Esophagus squamous epithelium (tissue), 5 donors: ENCODE results near the gene OR1N2. TPM values are rescaled to one million over a fixed set of nuclear protein-coding genes. Genes with fewer than 3 reads are reported as not detected.

Source experiments
- DNase-seq: peaks from one replicate; lab custom pipeline; 2025; lab: John Stamatoyannopoulos, UW
- H3K27ac ChIP-seq, 4 donors: fragments of 200-600 bp; sonication (generic); one replicate each; pipeline ENCODE4 v1.5.1; 2016 to 2019; ENCODE audit warnings: mild to moderate bottlenecking in 1 of 4
- H3K27me3 ChIP-seq, 4 donors: fragments of 200-600 bp; sonication (generic); 1 replicate in 3 of 4; 2 replicates in 1 of 4; pipeline versions ENCODE4 v1.5.1 to v1.6.0; 2017 to 2021; ENCODE audit warnings: antibody characterized with exemption in 1 of 4
- H3K36me3 ChIP-seq, 3 donors: fragments of 200-600 bp; sonication (generic); one replicate each; pipeline ENCODE4 v1.5.1; 2016 to 2019
- H3K4me1 ChIP-seq, 3 donors: fragments of 200-600 bp; sonication (generic); one replicate each; pipeline ENCODE4 v1.5.1; 2017 to 2019
- H3K4me3 ChIP-seq, 4 donors: fragments of 200-600 bp; sonication (generic); 1 replicate in 3 of 4; 2 replicates in 1 of 4; pipeline ENCODE4 v1.5.1; 2016 to 2019; ENCODE audit warnings: mild to moderate bottlenecking in 2 of 4, moderate library complexity in 1 of 4
- H3K9me3 ChIP-seq, 3 donors: fragments of 200-600 bp; sonication (generic); one replicate each; pipeline ENCODE4 v1.5.1; 2016 to 2019
- POLR2A ChIP-seq, 4 donors: fragments of 450-650 bp; IDR thresholded peaks; one replicate each; pipeline ENCODE4 v1.6.1; 2017; ENCODE audit warnings: antibody characterized with exemption in 4 of 4, mild to moderate bottlenecking in 4 of 4, moderate library complexity in 3 of 4
- WGBS, 2 donors: methylation state at CpG; one replicate each; pipeline ENCODE4 v1.1.5; 2018; 5-methylcytosine and 5-hydroxymethylcytosine counted together
- intact Hi-C: fragments of 100-400 bp; cut with DNase I; formaldehyde crosslinking; loops from one replicate; pipeline ENCODE4 v1.15.0; 2022
- total RNA-seq, 4 donors: library from RNA; depleted of rRNA; stranded (reverse); fragments of >200 nt; gene quantifications; one replicate each; pipeline ENCODE4 v1.1.0, GENCODE V29; 2016
- TF ChIP-seq, protein P1 (sequence below), 6 experiments: fragments of 450-650 bp in 4 of 6; fragments of 200-600 bp in 2 of 6; sonication (generic) in 2 of 6; IDR thresholded peaks; one replicate each; pipeline ENCODE4 v1.5.1; 2016 to 2019; ENCODE audit warnings: antibody characterized with exemption in 6 of 6, mild to moderate bottlenecking in 4 of 6, moderate library complexity in 4 of 6
- donor health status: DM: yes; HTN: yes; CAD: no.

Gene OR1N2
- total RNA-seq, 4 donors from 2014 or later, result 0.38 TPM; not detected in 3

GRCh38 chr9:122538757-122539156 is 14.2 kb upstream of the OR1N2 start:
- 57 to 65% methylated on average over 2 of the region's 2 CpGs for WGBS, 2 donors
- TF ChIP-seq, protein P1, sequence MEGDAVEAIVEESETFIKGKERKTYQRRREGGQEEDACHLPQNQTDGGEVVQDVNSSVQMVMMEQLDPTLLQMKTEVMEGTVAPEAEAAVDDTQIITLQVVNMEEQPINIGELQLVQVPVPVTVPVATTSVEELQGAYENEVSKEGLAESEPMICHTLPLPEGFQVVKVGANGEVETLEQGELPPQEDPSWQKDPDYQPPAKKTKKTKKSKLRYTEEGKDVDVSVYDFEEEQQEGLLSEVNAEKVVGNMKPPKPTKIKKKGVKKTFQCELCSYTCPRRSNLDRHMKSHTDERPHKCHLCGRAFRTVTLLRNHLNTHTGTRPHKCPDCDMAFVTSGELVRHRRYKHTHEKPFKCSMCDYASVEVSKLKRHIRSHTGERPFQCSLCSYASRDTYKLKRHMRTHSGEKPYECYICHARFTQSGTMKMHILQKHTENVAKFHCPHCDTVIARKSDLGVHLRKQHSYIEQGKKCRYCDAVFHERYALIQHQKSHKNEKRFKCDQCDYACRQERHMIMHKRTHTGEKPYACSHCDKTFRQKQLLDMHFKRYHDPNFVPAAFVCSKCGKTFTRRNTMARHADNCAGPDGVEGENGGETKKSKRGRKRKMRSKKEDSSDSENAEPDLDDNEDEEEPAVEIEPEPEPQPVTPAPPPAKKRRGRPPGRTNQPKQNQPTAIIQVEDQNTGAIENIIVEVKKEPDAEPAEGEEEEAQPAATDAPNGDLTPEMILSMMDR (IDR thresholded peaks at IDR 0.05), result no peak
- no peak for TF ChIP-seq POLR2A (IDR thresholded peaks at IDR 0.05)
- H3K9me3 ChIP-seq, result no peaks in the 10 kb centered on the region
- H3K27me3 ChIP-seq, result no peaks in the 10 kb centered on the region
- no peak overlapping the region for H3K27ac ChIP-seq
- no peaks in the 10 kb centered on the region for H3K36me3 ChIP-seq
- no peak overlapping the region for H3K4me3 ChIP-seq
- no peaks in the 10 kb centered on the region for H3K4me1 ChIP-seq
- intact Hi-C loops, result no loop called here
- DNase-seq, result no peak

GRCh38 chr9:122546196-122546595 is 6.7 kb upstream of the OR1N2 start:
- Histone ChIP-seq H3K4me3 (no peak overlapping the region), H3K27ac (no peak overlapping the region), H3K9me3 (no peaks in the 10 kb centered on the region), H3K27me3 (no peaks in the 10 kb centered on the region), H3K36me3 (no peaks in the 10 kb centered on the region), H3K4me1 (peaks cover 0 to 2% (median 0%) of the 10 kb centered on the region in 3 donors)
- no peak for DNase-seq
- 53 to 71% methylated on average over 8 of the region's 8 CpGs for WGBS, 2 donors
- intact Hi-C loops, result no loop called here
- TF ChIP-seq POLR2A (IDR thresholded peaks at IDR 0.05), result no peak
- TF ChIP-seq, protein P1 (IDR thresholded peaks at IDR 0.05), result no peak

DNA sequence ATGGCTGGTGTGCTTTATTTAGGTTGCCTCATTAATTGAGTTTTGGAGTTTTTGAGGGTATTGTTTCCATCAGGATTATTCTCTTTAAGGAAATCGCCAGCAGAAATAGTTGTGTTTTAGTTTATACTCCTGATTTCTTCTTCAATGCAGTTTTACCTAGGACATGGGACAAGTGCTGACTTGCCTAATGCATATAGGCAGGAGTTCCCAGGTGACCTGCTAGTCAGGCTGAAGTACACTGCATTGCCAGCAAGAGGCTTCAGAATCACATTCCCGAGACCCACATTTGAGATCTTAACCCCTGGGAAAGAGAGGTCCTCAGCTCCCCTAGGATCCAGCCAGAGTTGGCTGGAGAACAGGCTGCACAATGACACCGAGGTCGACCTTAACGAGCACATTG is 1.5 kb upstream of the OR1N2 start:
- Histone ChIP-seq H3K27ac (no peak overlapping the region), H3K36me3 (no peaks in the 10 kb centered on the region), H3K4me1 (peaks cover 0 to 7% (median 0%) of the 10 kb centered on the region in 3 donors), H3K27me3 (no peaks in the 10 kb centered on the region), H3K4me3 (no peak overlapping the region), H3K9me3 (no peaks in the 10 kb centered on the region)
- WGBS, 2 donors, result 39 to 64% methylated on average over 5 of the region's 5 CpGs
- intact Hi-C loops, result no loop called here
- DNase-seq, result no peak
- no peak for TF ChIP-seq POLR2A (IDR thresholded peaks at IDR 0.05)
- TF ChIP-seq, protein P1 (IDR thresholded peaks at IDR 0.05), result no peak

- Histone ChIP-seq H3K27me3 (no peaks in the 10 kb centered on the region), H3K27ac (no peak overlapping the region), H3K4me1 (no peaks in the 10 kb centered on the region), H3K9me3 (no peaks in the 10 kb centered on the region), H3K4me3 (no peak overlapping the region), H3K36me3 (no peaks in the 10 kb centered on the region)
- TF ChIP-seq, protein P1 (IDR thresholded peaks at IDR 0.05), result no peak
- TF ChIP-seq POLR2A (IDR thresholded peaks at IDR 0.05), result no peak
- no peak for DNase-seq
- intact Hi-C loops, result no loop called here
- 50 to 65% methylated on average over 2 to 4 of the region's 4 CpGs for WGBS, 2 donors
These were observed 8.5 kb downstream of the OR1N2 start for GRCh38 chr9:122561446-122561845.

- no peaks in the 10 kb centered on the region for H3K9me3 ChIP-seq
- no peaks in the 10 kb centered on the region for H3K4me1 ChIP-seq
- TF ChIP-seq POLR2A (IDR thresholded peaks at IDR 0.05), result no peak
- TF ChIP-seq, protein P1 (IDR thresholded peaks at IDR 0.05), result no peak
- no peak overlapping the region for H3K4me3 ChIP-seq
- WGBS, 2 donors, result 41 to 56% methylated on average over 5 to 6 of the region's 9 CpGs
- DNase-seq, result no peak
- H3K27me3 ChIP-seq, result no peaks in the 10 kb centered on the region
- intact Hi-C loops, result no loop called here
- no peaks in the 10 kb centered on the region for H3K36me3 ChIP-seq
- no peak overlapping the region for H3K27ac ChIP-seq
These were observed 9.3 kb downstream of the OR1N2 start for GRCh38 chr9:122562134-122562760.
